OCI-LY3 (cell line): ENCODE measurements around the gene THBS1.

Experiments
- H2AFZ ChIP-seq: fragments of 200-600, 300-600 bp; shearing (Covaris generic); 2 replicates; pipeline ENCODE4 v1.6.0; 2014; ENCODE audit warnings: antibody characterized with exemption, low read depth, low read length
- H3K27ac ChIP-seq: fragments of 200-600, 300-600 bp; sonication (generic); 2 replicates; pipeline ENCODE4 v1.5.1; 2014; ENCODE audit warnings: mild to moderate bottlenecking, low read length, moderate library complexity, mixed read lengths
- H3K27me3 ChIP-seq: fragments of 200-600, 300-600 bp; sonication (generic); 2 replicates; pipeline ENCODE4 v1.6.1; 2014; ENCODE audit warnings: low read depth, low read length, mixed read lengths
- H3K36me3 ChIP-seq: fragments of 200-600, 300-600 bp; sonication (generic); replicated peaks from 2 replicates; pipeline ENCODE3; 2014; ENCODE audit warnings: low read depth, low read length, mixed read lengths
- H3K4me1 ChIP-seq: fragments of 300-600, 200-600 bp; sonication (generic); 2 replicates; pipeline ENCODE4 v1.6.1; 2014; ENCODE audit warnings: low read length, mixed read lengths
- H3K4me2 ChIP-seq: fragments of 200-600, 300-600 bp; sonication (generic); 2 replicates; pipeline ENCODE4 v1.6.1; 2014; ENCODE audit warnings: low read length, mixed read lengths
- H3K4me3 ChIP-seq: fragments of 300-600, 200-600 bp; sonication (generic); 2 replicates; pipeline ENCODE4 v1.5.1; 2014; ENCODE audit warnings: antibody characterized with exemption, mild to moderate bottlenecking, low read length, moderate library complexity
- H3K79me2 ChIP-seq: fragments of 300-600, 200-600 bp; shearing (Covaris generic); 2 replicates; pipeline ENCODE4 v1.6.1; 2014; ENCODE audit warnings: mild to moderate bottlenecking, low read length, mixed read lengths
- H3K9ac ChIP-seq: fragments of 300-600, 200-600 bp; shearing (Covaris generic); 2 replicates; pipeline ENCODE4 v1.6.0; 2014; ENCODE audit warnings: mild to moderate bottlenecking, low read length, moderate library complexity
- H3K9me3 ChIP-seq: fragments of 200-600, 300-600 bp; shearing (Covaris generic); 2 replicates; pipeline ENCODE4 v1.6.1; 2014; ENCODE audit warnings: low read length, mixed read lengths; ENCODE audit not compliant: insufficient read depth
- H4K20me1 ChIP-seq: fragments of 200-600, 300-600 bp; sonication (generic); 2 replicates; pipeline ENCODE4 v1.6.1; 2016; ENCODE audit warnings: low read length, mixed read lengths; ENCODE audit not compliant: insufficient read depth
- EZH2phosphoT487 ChIP-seq: fragments of 200-600 bp; shearing (Covaris generic); IDR thresholded peaks from 2 replicates; pipeline ENCODE4 v1.6.1; 2018; ENCODE audit warnings: antibody characterized with exemption, mixed run types, low read depth
- TF ChIP-seq, protein P1 (sequence below): fragments of 200-600, 300-600 bp; sonication (generic); IDR thresholded peaks from 2 replicates; pipeline ENCODE4 v1.5.1; 2014; ENCODE audit warnings: antibody characterized with exemption, low read length, low read depth

THBS1 gene

DNA sequence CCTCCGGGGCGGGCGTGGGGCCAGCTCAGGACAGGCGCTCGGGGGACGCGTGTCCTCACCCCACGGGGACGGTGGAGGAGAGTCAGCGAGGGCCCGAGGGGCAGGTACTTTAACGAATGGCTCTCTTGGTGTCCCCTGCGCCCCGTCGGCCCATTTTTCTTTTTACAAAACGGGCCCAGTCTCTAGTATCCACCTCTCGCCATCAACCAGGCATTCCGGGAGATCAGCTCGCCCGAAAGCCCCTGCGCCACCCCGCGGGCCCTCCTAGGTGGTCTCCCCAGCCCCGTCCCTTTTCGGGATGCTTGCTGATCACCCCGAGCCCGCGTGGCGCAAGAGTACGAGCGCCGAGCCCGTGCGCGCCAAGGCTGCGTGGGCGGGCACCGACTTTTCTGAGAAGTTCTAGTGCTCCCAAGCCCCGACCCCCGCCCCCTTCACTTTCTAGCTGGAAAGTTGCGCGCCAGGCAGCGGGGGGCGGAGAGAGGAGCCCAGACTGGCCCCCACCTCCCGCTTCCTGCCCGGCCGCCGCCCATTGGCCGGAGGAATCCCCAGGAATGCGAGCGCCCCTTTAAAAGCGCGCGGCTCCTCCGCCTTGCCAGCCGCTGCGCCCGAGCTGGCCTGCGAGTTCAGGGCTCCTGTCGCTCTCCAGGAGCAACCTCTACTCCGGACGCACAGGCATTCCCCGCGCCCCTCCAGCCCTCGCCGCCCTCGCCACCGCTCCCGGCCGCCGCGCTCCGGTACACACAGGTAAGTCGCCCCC is at the start of gene THBS1:
Gene THBS1, plus strand, starts transcription at position 595 of the 757 bp plus-strand sequence. CDS start 779 bp downstream, outside the sequence.
- Histone ChIP-seq H2AFZ (peak within 1 kb of the TSS; percentile 70), H3K79me2 (no peaks in the 10 kb centered on the region)

DNA sequence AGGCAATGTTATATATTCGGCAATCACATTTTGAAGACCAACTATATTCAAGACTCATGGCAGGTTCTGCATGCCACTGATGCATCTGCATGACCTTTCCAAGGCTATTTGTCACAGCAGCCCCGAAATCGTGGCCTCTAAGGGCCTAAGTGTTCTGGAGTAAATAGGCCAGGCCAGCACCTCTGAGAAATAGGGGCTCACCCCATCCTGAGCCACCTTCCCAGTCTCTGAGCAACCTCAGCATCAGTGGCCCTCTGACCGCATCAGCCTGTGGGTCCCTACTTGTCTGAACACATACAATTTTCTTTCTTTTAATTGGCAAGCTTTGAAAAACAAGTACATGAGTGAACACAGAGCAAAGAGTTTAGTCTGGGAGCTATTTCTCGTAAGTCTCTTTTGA is 45.9 kb upstream of the THBS1 start:
- H3K79me2 ChIP-seq = no peaks in the 10 kb centered on the region
- no peaks in the 10 kb centered on the region for H3K36me3 ChIP-seq
- H3K27ac ChIP-seq = no peak overlapping the region
- no peaks in the 10 kb centered on the region for H3K27me3 ChIP-seq
- TF ChIP-seq, protein P1, sequence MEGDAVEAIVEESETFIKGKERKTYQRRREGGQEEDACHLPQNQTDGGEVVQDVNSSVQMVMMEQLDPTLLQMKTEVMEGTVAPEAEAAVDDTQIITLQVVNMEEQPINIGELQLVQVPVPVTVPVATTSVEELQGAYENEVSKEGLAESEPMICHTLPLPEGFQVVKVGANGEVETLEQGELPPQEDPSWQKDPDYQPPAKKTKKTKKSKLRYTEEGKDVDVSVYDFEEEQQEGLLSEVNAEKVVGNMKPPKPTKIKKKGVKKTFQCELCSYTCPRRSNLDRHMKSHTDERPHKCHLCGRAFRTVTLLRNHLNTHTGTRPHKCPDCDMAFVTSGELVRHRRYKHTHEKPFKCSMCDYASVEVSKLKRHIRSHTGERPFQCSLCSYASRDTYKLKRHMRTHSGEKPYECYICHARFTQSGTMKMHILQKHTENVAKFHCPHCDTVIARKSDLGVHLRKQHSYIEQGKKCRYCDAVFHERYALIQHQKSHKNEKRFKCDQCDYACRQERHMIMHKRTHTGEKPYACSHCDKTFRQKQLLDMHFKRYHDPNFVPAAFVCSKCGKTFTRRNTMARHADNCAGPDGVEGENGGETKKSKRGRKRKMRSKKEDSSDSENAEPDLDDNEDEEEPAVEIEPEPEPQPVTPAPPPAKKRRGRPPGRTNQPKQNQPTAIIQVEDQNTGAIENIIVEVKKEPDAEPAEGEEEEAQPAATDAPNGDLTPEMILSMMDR = no peak
- TF ChIP-seq EZH2phosphoT487 = no peak
- H2AFZ ChIP-seq = no peak overlapping the region
- H3K9me3 ChIP-seq = no peaks in the 10 kb centered on the region
- H3K9ac ChIP-seq = no peak overlapping the region
- H4K20me1 ChIP-seq = no peaks in the 10 kb centered on the region
- H3K4me3 ChIP-seq = no peak overlapping the region
- H3K4me2 ChIP-seq = no peak overlapping the region
- no peaks in the 10 kb centered on the region for H3K4me1 ChIP-seq

More for the DNA sequence above, at the start of gene THBS1:
- no peaks in the 10 kb centered on the region for H3K9me3 ChIP-seq
- TF ChIP-seq, protein P1 = no peak
- no peak for TF ChIP-seq EZH2phosphoT487
- H3K27me3 ChIP-seq = no peaks in the 10 kb centered on the region
- H3K36me3 ChIP-seq = no peaks in the 10 kb centered on the region
- H3K27ac ChIP-seq = peak within 1 kb of the TSS; percentile 59
- H3K9ac ChIP-seq = peak within 1 kb of the TSS; percentile 93
- H4K20me1 ChIP-seq = no peaks in the 10 kb centered on the region
- H3K4me1 ChIP-seq = peaks cover 16% of the 10 kb centered on the region
- peak within 1 kb of the TSS; percentile 81 for H3K4me3 ChIP-seq
- H3K4me2 ChIP-seq = peak within 1 kb of the TSS; percentile 99

DNA sequence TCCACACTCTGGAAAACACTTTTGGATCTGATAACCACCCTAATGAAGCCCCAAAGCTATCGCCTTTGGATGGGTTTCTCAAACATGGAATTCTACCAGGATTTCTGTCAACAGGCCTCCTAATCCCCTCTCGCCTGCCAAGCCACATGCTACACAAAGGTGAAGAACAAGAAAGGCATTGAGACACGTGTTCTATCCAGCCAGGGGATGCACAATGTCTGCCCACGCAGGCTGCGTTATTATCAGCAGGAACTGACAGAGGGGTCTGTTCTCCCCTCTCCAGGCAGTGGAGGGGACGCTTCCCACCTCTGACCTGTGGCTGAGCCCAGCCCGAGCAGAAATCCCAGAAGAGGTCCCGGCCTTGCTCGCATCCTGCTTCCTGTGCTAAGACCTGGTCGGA is 45.4 kb upstream of the THBS1 start:
- Histone ChIP-seq H3K9me3 (no peaks in the 10 kb centered on the region), H3K79me2 (no peaks in the 10 kb centered on the region), H3K4me3 (no peak overlapping the region), H3K4me1 (peaks cover 4% of the 10 kb centered on the region; the same call in 1 of the 2 replicates), H4K20me1 (no peaks in the 10 kb centered on the region), H3K4me2 (no peak overlapping the region), H3K9ac (no peak overlapping the region), H3K27ac (no peak overlapping the region), H3K36me3 (no peaks in the 10 kb centered on the region), H2AFZ (no peak overlapping the region), H3K27me3 (no peaks in the 10 kb centered on the region)
- no peak for TF ChIP-seq EZH2phosphoT487
- TF ChIP-seq, protein P1 = no peak

DNA sequence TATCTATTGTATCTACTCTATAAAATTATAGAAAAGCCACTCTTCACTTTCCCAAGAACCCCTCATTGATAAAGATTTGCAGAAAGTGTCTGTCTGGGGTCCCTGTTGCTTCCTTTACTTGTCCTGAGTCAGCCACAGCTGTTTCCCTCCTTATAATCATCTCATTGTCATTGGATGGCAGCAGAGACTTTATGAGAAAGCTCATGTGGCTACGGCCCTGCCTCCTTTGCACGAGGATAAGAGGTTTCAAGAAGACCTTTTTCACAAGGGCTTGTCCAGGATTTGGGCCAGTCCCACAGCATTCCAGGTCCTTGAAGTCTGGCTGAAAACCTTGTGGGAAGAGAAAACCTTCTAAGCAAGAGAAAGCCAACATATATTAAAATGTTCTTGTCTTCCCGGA is 41.9 kb upstream of the THBS1 start:
- H3K4me3 ChIP-seq = no peak overlapping the region
- no peaks in the 10 kb centered on the region for H4K20me1 ChIP-seq
- H3K4me1 ChIP-seq = peaks cover 7% of the 10 kb centered on the region; the same call in 1 of the 2 replicates
- H3K27ac ChIP-seq = no peak overlapping the region
- no peak overlapping the region for H2AFZ ChIP-seq
- no peak for TF ChIP-seq EZH2phosphoT487
- TF ChIP-seq, protein P1 = no peak
- H3K9me3 ChIP-seq = no peaks in the 10 kb centered on the region
- no peaks in the 10 kb centered on the region for H3K27me3 ChIP-seq
- H3K79me2 ChIP-seq = no peaks in the 10 kb centered on the region
- H3K4me2 ChIP-seq = no peak overlapping the region
- H3K9ac ChIP-seq = no peak overlapping the region
- no peaks in the 10 kb centered on the region for H3K36me3 ChIP-seq
